GM23338 (cell line): ENCODE measurements around the gene OXER1. TPM values are rescaled to one million over a fixed set of nuclear protein-coding genes. Genes with fewer than 3 reads are reported as not detected.

Experiments used
- ATAC-seq: fragments of 200-7000 bp; cut with Tn5 transposase; 3 replicates; pipeline ENCODE4 v1.9.1; 2020
- DNase-seq: peaks from one replicate; pipeline ENCODE4 v3.0.0-alpha.2; 2015; ENCODE audit warnings: low spot score
- H2AFZ ChIP-seq: fragments of 200-600 bp; sonication (generic); 2 replicates; pipeline ENCODE4 v1.8.0; 2016; ENCODE audit warnings: antibody characterized with exemption, mild to moderate bottlenecking, moderate library complexity
- H3F3A ChIP-seq: fragments of 200-600 bp; sonication (generic); replicated peaks from 2 replicates; pipeline ENCODE4 v1.8.0; 2017; ENCODE audit warnings: antibody characterized with exemption, mixed run types, low read depth
- H3K27ac ChIP-seq: fragments of 200-600 bp; sonication (generic); 2 replicates; pipeline ENCODE4 v1.6.1; 2016; ENCODE audit warnings: low read depth
- H3K27me3 ChIP-seq: fragments of 200-600 bp; sonication (generic); 2 replicates; pipeline ENCODE4 v1.8.0; 2016; ENCODE audit warnings: mild to moderate bottlenecking, mixed run types, moderate library complexity; ENCODE audit not compliant: insufficient read depth
- H3K36me3 ChIP-seq: fragments of 200-600 bp; sonication (generic); 2 replicates; pipeline ENCODE4 v1.8.0; 2016; ENCODE audit warnings: mild to moderate bottlenecking; ENCODE audit not compliant: insufficient read depth
- H3K4me1 ChIP-seq: fragments of 200-600 bp; sonication (generic); 2 replicates; pipeline ENCODE4 v1.8.0; 2016; ENCODE audit warnings: mild to moderate bottlenecking, moderate library complexity; ENCODE audit not compliant: insufficient read depth
- H3K4me2 ChIP-seq: fragments of 200-600 bp; sonication (generic); 2 replicates; pipeline ENCODE4 v1.7.1; 2017; ENCODE audit warnings: mixed run types
- H3K4me3 ChIP-seq: fragments of 200-600 bp; sonication (generic); 2 replicates; pipeline ENCODE4 v1.6.1; 2016; ENCODE audit warnings: mixed run types
- H3K79me2 ChIP-seq: fragments of 200-600 bp; sonication (generic); replicated peaks from 2 replicates; pipeline ENCODE4 v1.8.0; 2017; ENCODE audit warnings: mild to moderate bottlenecking; ENCODE audit not compliant: insufficient read depth
- H3K9me2 ChIP-seq: fragments of 200-600 bp; sonication (generic); 2 replicates; pipeline ENCODE4 v1.8.0; 2017; ENCODE audit not compliant: insufficient read depth
- H4K20me1 ChIP-seq: fragments of 200-600 bp; sonication (generic); replicated peaks from 2 replicates; pipeline ENCODE4 v1.8.0; 2017; ENCODE audit warnings: mild to moderate bottlenecking; ENCODE audit not compliant: insufficient read depth
- H3K27ac Mint-ChIP-seq: 2 replicates; pipeline ENCODE4 v1.8.0; 2020; ENCODE audit warnings: inconsistent platforms, mild to moderate bottlenecking, moderate library complexity, mixed read lengths
- H3K27me3 Mint-ChIP-seq: 3 replicates; pipeline ENCODE4 v1.8.0; 2022; ENCODE audit warnings: low read depth, mild to moderate bottlenecking, moderate library complexity, mixed read lengths, inconsistent platforms; ENCODE audit not compliant: insufficient read depth, poor library complexity
- H3K36me3 Mint-ChIP-seq: 3 replicates; pipeline ENCODE4 v1.8.0; 2021; ENCODE audit warnings: low read depth, mild to moderate bottlenecking, inconsistent platforms, moderate library complexity, mixed read lengths
- H3K4me1 Mint-ChIP-seq: 3 replicates; pipeline ENCODE4 v1.8.0; 2020; ENCODE audit warnings: mild to moderate bottlenecking, inconsistent platforms, mixed read lengths
- H3K4me3 Mint-ChIP-seq: 3 replicates; pipeline ENCODE4 v1.8.0; 2021; ENCODE audit warnings: moderate library complexity, mild to moderate bottlenecking, inconsistent platforms, mixed read lengths
- H3K9me3 Mint-ChIP-seq: 3 replicates; pipeline ENCODE4 v1.8.0; 2020; ENCODE audit warnings: moderate library complexity, mild to moderate bottlenecking, inconsistent platforms, mixed read lengths
- CREB1 ChIP-seq: fragments of 250-450 bp; sonication (Bioruptor Pico); IDR thresholded peaks from 2 replicates; pipeline ENCODE4 v1.5.0; 2020; ENCODE audit warnings: low read depth, mild to moderate bottlenecking, moderate library complexity
- EZH2 ChIP-seq: fragments of 200-600 bp; sonication (generic); IDR thresholded peaks from one replicate; pipeline ENCODE4 v1.8.0; 2017; ENCODE audit warnings: antibody characterized with exemption, mild to moderate bottlenecking, low read depth; ENCODE audit not compliant: unreplicated experiment
- EZH2phosphoT487 ChIP-seq: fragments of 200-600 bp; sonication (generic); IDR thresholded peaks from one replicate; pipeline ENCODE4 v1.8.1; 2018; ENCODE audit warnings: antibody characterized with exemption; ENCODE audit not compliant: unreplicated experiment
- JUNB ChIP-seq: IDR thresholded peaks from one replicate; pipeline ENCODE4 v1.6.1; 2016; ENCODE audit warnings: antibody characterized with exemption; ENCODE audit not compliant: unreplicated experiment
- NANOG ChIP-seq: IDR thresholded peaks from 2 replicates; pipeline ENCODE4 v1.6.1; 2016; ENCODE audit warnings: antibody characterized with exemption, borderline replicate concordance
- POLR2AphosphoS5 ChIP-seq: IDR thresholded peaks from 2 replicates; pipeline ENCODE4 v1.6.1; 2016; ENCODE audit warnings: antibody characterized with exemption, low read depth
- ZNF331 ChIP-seq: fragments of 250-450 bp; sonication (Bioruptor Pico); IDR thresholded peaks from 2 replicates; pipeline ENCODE4 v1.5.0; 2020; ENCODE audit warnings: low read depth, mild to moderate bottlenecking, moderate library complexity
- polyA plus RNA-seq: library from polyadenylated mRNA; unstranded; fragments of >200 nt; fragmentation: Nextera tagmentation; extraction: Ambion mirVana; gene quantifications from 2 replicates; pipeline ENCODE4 v1.2.1, GENCODE V29; 2016
- total RNA-seq: library from RNA; depleted of rRNA; stranded (reverse); fragments of >200 nt; shearing (Covaris generic); gene quantifications from 2 replicates; pipeline ENCODE4 v1.2.3, GENCODE V29; 2014
- TF ChIP-seq, protein P1 (sequence below): IDR thresholded peaks from 2 replicates; pipeline ENCODE4 v1.6.1; 2016; ENCODE audit warnings: antibody characterized with exemption
- TF ChIP-seq, protein P2 (sequence below), 2 experiments: fragments of 200-600 bp in 1 of 2; sonication (generic) in 1 of 2; conservative IDR thresholded peaks; 2 replicates each; pipeline versions ENCODE4 v1.5.1 to v1.6.1; 2016 to 2017; ENCODE audit warnings: antibody characterized with exemption in 2 of 2, low read depth in 2 of 2, mild to moderate bottlenecking in 2 of 2, moderate library complexity in 1 of 2
- TF ChIP-seq, protein P3 (sequence below): fragments of 250-450 bp; sonication (Bioruptor Pico); IDR thresholded peaks from 2 replicates; pipeline ENCODE4 v1.5.0; 2020; ENCODE audit warnings: mild to moderate bottlenecking, moderate library complexity
- TF ChIP-seq, protein P4 (sequence below): IDR thresholded peaks from one replicate; pipeline ENCODE4 v1.6.1; 2018; ENCODE audit warnings: antibody characterized with exemption; ENCODE audit not compliant: unreplicated experiment

Gene OXER1
- total and polyA plus RNA-seq, 2 experiments from 2014 or later, result 0.69 to 1.5 TPM

DNA sequence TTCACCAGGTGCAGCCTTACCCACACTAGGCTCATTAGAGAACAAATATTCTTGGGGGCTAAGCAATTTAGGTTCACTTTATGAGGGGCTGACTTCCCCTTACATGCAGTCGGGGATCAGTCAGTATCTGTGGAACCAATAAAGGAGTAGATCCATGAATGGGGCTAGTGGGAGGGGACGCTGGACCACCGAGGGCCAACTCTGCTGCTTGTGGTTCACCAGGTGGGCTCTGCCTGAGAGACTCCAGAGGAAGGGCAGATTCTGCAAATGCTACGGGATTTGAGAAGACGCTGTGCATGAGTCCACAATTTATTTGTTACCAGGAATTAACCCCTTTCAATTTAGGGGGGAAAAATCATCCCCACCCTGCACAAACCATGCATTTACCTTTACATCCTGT lies 44.4 kb upstream of the OXER1 start (continued):
- TF ChIP-seq, protein P1, sequence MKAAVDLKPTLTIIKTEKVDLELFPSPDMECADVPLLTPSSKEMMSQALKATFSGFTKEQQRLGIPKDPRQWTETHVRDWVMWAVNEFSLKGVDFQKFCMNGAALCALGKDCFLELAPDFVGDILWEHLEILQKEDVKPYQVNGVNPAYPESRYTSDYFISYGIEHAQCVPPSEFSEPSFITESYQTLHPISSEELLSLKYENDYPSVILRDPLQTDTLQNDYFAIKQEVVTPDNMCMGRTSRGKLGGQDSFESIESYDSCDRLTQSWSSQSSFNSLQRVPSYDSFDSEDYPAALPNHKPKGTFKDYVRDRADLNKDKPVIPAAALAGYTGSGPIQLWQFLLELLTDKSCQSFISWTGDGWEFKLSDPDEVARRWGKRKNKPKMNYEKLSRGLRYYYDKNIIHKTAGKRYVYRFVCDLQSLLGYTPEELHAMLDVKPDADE, result no peak
- no peak for TF ChIP-seq EZH2phosphoT487
- no peak for TF ChIP-seq NANOG
- TF ChIP-seq EZH2, result no peak
- TF ChIP-seq ZNF331 (CRISPR knock-in tag), result no peak

DNA sequence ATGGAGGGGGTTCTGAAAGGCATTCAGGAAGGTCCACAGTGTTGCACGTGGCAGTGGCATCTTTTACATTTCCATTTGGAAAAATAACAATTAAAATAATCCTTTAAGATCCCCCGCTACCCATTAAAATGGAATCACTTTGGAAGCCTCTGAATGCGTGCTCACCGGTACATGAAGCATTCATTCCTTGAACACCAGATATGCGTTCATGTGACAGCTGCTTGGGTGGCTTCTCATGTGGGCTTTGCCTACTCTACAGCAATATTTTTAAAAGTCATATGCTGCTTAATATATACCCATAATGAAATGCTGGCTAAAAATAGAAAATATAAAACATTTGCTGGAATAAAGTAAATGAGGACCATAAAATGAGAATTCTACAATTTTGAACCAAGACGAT lies 42.9 kb upstream of the OXER1 start:
- H3K27ac ChIP-seq, result no peak overlapping the region
- no peaks in the 10 kb centered on the region for H3K79me2 ChIP-seq
- no peaks in the 10 kb centered on the region for H3K9me2 ChIP-seq
- H2AFZ ChIP-seq, result no peak overlapping the region
- H3K4me2 ChIP-seq, result no peak overlapping the region
- ATAC-seq, result no peak
- Mint-ChIP-seq H3K4me3 (no peak overlapping the region), H3K4me1 (peaks cover 4% of the 10 kb centered on the region), H3K9me3 (no peaks in the 10 kb centered on the region), H3K36me3 (no peaks in the 10 kb centered on the region), H3K27ac (no peak overlapping the region), H3K27me3 (peaks cover 17% of the 10 kb centered on the region)
- no peak for DNase-seq
- no peaks in the 10 kb centered on the region for H3K27me3 ChIP-seq
- H3K36me3 ChIP-seq, result no peaks in the 10 kb centered on the region
- H3K4me1 ChIP-seq, result peaks cover 5% of the 10 kb centered on the region
- H4K20me1 ChIP-seq, result no peaks in the 10 kb centered on the region
- H3F3A ChIP-seq, result peaks cover 8% of the 10 kb centered on the region; the same call in 1 of the 2 replicates
- H3K4me3 ChIP-seq, result no peak overlapping the region
- TF ChIP-seq EZH2phosphoT487, result no peak
- TF ChIP-seq, protein P1, result no peak
- TF ChIP-seq CREB1 (CRISPR knock-in tag), result no peak
- TF ChIP-seq EZH2, result no peak
- TF ChIP-seq, protein P2, sequence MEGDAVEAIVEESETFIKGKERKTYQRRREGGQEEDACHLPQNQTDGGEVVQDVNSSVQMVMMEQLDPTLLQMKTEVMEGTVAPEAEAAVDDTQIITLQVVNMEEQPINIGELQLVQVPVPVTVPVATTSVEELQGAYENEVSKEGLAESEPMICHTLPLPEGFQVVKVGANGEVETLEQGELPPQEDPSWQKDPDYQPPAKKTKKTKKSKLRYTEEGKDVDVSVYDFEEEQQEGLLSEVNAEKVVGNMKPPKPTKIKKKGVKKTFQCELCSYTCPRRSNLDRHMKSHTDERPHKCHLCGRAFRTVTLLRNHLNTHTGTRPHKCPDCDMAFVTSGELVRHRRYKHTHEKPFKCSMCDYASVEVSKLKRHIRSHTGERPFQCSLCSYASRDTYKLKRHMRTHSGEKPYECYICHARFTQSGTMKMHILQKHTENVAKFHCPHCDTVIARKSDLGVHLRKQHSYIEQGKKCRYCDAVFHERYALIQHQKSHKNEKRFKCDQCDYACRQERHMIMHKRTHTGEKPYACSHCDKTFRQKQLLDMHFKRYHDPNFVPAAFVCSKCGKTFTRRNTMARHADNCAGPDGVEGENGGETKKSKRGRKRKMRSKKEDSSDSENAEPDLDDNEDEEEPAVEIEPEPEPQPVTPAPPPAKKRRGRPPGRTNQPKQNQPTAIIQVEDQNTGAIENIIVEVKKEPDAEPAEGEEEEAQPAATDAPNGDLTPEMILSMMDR (conservative IDR thresholded peaks at IDR 0.05; ENCODE audit: low read depth in 2 of 2), result no peak
- TF ChIP-seq JUNB, result no peak
- no peak for TF ChIP-seq ZNF331 (CRISPR knock-in tag)
- TF ChIP-seq, protein P3, sequence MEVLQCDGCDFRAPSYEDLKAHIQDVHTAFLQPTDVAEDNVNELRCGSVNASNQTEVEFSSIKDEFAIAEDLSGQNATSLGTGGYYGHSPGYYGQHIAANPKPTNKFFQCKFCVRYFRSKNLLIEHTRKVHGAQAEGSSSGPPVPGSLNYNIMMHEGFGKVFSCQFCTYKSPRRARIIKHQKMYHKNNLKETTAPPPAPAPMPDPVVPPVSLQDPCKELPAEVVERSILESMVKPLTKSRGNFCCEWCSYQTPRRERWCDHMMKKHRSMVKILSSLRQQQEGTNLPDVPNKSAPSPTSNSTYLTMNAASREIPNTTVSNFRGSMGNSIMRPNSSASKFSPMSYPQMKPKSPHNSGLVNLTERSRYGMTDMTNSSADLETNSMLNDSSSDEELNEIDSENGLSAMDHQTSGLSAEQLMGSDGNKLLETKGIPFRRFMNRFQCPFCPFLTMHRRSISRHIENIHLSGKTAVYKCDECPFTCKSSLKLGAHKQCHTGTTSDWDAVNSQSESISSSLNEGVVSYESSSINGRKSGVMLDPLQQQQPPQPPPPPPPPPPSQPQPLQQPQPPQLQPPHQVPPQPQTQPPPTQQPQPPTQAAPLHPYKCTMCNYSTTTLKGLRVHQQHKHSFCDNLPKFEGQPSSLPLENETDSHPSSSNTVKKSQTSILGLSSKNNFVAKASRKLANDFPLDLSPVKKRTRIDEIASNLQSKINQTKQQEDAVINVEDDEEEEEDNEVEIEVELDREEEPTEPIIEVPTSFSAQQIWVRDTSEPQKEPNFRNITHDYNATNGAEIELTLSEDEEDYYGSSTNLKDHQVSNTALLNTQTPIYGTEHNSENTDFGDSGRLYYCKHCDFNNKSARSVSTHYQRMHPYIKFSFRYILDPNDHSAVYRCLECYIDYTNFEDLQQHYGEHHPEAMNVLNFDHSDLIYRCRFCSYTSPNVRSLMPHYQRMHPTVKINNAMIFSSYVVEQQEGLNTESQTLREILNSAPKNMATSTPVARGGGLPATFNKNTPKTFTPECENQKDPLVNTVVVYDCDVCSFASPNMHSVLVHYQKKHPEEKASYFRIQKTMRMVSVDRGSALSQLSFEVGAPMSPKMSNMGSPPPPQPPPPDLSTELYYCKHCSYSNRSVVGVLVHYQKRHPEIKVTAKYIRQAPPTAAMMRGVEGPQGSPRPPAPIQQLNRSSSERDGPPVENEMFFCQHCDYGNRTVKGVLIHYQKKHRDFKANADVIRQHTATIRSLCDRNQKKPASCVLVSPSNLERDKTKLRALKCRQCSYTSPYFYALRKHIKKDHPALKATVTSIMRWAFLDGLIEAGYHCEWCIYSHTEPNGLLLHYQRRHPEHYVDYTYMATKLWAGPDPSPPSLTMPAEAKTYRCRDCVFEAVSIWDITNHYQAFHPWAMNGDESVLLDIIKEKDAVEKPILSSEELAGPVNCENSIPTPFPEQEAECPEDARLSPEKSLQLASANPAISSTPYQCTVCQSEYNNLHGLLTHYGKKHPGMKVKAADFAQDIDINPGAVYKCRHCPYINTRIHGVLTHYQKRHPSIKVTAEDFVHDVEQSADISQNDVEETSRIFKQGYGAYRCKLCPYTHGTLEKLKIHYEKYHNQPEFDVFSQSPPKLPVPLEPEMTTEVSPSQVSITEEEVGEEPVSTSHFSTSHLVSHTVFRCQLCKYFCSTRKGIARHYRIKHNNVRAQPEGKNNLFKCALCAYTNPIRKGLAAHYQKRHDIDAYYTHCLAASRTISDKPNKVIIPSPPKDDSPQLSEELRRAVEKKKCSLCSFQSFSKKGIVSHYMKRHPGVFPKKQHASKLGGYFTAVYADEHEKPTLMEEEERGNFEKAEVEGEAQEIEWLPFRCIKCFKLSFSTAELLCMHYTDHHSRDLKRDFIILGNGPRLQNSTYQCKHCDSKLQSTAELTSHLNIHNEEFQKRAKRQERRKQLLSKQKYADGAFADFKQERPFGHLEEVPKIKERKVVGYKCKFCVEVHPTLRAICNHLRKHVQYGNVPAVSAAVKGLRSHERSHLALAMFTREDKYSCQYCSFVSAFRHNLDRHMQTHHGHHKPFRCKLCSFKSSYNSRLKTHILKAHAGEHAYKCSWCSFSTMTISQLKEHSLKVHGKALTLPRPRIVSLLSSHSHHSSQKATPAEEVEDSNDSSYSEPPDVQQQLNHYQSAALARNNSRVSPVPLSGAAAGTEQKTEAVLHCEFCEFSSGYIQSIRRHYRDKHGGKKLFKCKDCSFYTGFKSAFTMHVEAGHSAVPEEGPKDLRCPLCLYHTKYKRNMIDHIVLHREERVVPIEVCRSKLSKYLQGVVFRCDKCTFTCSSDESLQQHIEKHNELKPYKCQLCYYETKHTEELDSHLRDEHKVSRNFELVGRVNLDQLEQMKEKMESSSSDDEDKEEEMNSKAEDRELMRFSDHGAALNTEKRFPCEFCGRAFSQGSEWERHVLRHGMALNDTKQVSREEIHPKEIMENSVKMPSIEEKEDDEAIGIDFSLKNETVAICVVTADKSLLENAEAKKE (CRISPR knock-in tag), result no peak
- TF ChIP-seq, protein P4, sequence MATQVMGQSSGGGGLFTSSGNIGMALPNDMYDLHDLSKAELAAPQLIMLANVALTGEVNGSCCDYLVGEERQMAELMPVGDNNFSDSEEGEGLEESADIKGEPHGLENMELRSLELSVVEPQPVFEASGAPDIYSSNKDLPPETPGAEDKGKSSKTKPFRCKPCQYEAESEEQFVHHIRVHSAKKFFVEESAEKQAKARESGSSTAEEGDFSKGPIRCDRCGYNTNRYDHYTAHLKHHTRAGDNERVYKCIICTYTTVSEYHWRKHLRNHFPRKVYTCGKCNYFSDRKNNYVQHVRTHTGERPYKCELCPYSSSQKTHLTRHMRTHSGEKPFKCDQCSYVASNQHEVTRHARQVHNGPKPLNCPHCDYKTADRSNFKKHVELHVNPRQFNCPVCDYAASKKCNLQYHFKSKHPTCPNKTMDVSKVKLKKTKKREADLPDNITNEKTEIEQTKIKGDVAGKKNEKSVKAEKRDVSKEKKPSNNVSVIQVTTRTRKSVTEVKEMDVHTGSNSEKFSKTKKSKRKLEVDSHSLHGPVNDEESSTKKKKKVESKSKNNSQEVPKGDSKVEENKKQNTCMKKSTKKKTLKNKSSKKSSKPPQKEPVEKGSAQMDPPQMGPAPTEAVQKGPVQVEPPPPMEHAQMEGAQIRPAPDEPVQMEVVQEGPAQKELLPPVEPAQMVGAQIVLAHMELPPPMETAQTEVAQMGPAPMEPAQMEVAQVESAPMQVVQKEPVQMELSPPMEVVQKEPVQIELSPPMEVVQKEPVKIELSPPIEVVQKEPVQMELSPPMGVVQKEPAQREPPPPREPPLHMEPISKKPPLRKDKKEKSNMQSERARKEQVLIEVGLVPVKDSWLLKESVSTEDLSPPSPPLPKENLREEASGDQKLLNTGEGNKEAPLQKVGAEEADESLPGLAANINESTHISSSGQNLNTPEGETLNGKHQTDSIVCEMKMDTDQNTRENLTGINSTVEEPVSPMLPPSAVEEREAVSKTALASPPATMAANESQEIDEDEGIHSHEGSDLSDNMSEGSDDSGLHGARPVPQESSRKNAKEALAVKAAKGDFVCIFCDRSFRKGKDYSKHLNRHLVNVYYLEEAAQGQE, result no peak
- no peak for TF ChIP-seq POLR2AphosphoS5
